ENCODE measurements around the gene LGALS8.

The LGALS8 gene

GRCh38 chr1:236530959-236531358 is 7.2 kb downstream of the LGALS8 start:
- Histone ChIP-seq H2BK5ac (ENCODE audit: low read length) (no peak overlapping the region), H3K79me1 (ENCODE audit: low read depth, low read length) (peaks cover 3% of the 10 kb centered on the region), H4K91ac (ENCODE audit: low read depth, low read length, poor library complexity) (no peak overlapping the region), H2BK120ac (ENCODE audit: low read depth, low read length) (no peak overlapping the region), H3K36me3 (replicated peaks in 1 of 2; ENCODE audit: control insufficient read depth in 2 of 2, insufficient read depth in 2 of 2, low read length in 2 of 2) (peaks cover 0 to 1% of the 10 kb centered on the region in 2 donors), H3K4me3 (ENCODE audit: low read length in 2 of 2) (no peak overlapping the region), H3K9me3 (replicated peaks in 1 of 2; ENCODE audit: control insufficient read depth in 2 of 2, insufficient read depth in 1 of 2, low read depth in 1 of 2, low read length in 2 of 2) (no peaks in the 10 kb centered on the region), H3K4ac (ENCODE audit: low read length) (no peak overlapping the region), H2BK15ac (ENCODE audit: low read length) (no peak overlapping the region), H3K27me3 (ENCODE audit: control insufficient read depth in 3 of 3, insufficient read depth in 3 of 3, low read depth in 1 of 3, low read length in 3 of 3) (no peaks in the 10 kb centered on the region), H3K23ac (ENCODE audit: low read depth, low read length, poor library complexity) (no peak overlapping the region), H3K4me2 (ENCODE audit: insufficient read depth, low read length, poor library complexity, severe bottlenecking) (no peak overlapping the region), H3K14ac (ENCODE audit: low read length) (no peak overlapping the region), H3K9ac (ENCODE audit: low read depth, low read length, poor library complexity) (no peak overlapping the region), H2AFZ (ENCODE audit: low read length) (no peak overlapping the region), H2AK5ac (ENCODE audit: low read depth, low read length) (no peak overlapping the region), H3K18ac (ENCODE audit: low read length) (no peak overlapping the region), H3K27ac (replicated peaks; ENCODE audit: low read length) (no peak overlapping the region), H2BK12ac (ENCODE audit: low read length) (no peak overlapping the region), H3K4me1 (ENCODE audit: control insufficient read depth in 2 of 2, insufficient read depth in 1 of 2, low read depth in 1 of 2, low read length in 2 of 2) (peaks cover 0 to 3% of the 10 kb centered on the region in 2 donors), H4K8ac (ENCODE audit: low read depth, low read length) (no peak overlapping the region)
- DNase-seq (ENCODE audit: low spot score): no peak
- WGBS, 2 donors (ENCODE audit: extremely low coverage in 2 of 2, insufficient read length in 2 of 2, insufficient replicate concordance in 1 of 2): no CpG with 5 or more reads among the region's 5 CpGs

- Histone ChIP-seq H3K27me3 (ENCODE audit: control insufficient read depth in 3 of 3, insufficient read depth in 3 of 3, low read depth in 1 of 3, low read length in 3 of 3) (no peaks in the 10 kb centered on the region), H2BK5ac (ENCODE audit: low read length) (no peak overlapping the region), H3K27ac (replicated peaks; ENCODE audit: low read length) (no peak overlapping the region), H4K91ac (ENCODE audit: low read depth, low read length, poor library complexity) (no peak overlapping the region), H2AK5ac (ENCODE audit: low read depth, low read length) (no peak overlapping the region), H3K23ac (ENCODE audit: low read depth, low read length, poor library complexity) (no peak overlapping the region), H3K9ac (ENCODE audit: low read depth, low read length, poor library complexity) (no peak overlapping the region), H3K4me3 (ENCODE audit: low read length in 2 of 2) (no peak overlapping the region), H2BK15ac (ENCODE audit: low read length) (no peak overlapping the region), H3K9me3 (replicated peaks in 1 of 2; ENCODE audit: control insufficient read depth in 2 of 2, insufficient read depth in 1 of 2, low read depth in 1 of 2, low read length in 2 of 2) (no peaks in the 10 kb centered on the region), H2BK12ac (ENCODE audit: low read length) (no peak overlapping the region), H3K14ac (ENCODE audit: low read length) (no peak overlapping the region), H3K4ac (ENCODE audit: low read length) (no peak overlapping the region), H3K4me2 (ENCODE audit: insufficient read depth, low read length, poor library complexity, severe bottlenecking) (no peak overlapping the region), H4K8ac (ENCODE audit: low read depth, low read length) (no peak overlapping the region), H3K36me3 (replicated peaks in 1 of 2; ENCODE audit: control insufficient read depth in 2 of 2, insufficient read depth in 2 of 2, low read length in 2 of 2) (no peaks in the 10 kb centered on the region), H3K79me1 (ENCODE audit: low read depth, low read length) (peaks cover 3% of the 10 kb centered on the region), H3K4me1 (ENCODE audit: control insufficient read depth in 2 of 2, insufficient read depth in 1 of 2, low read depth in 1 of 2, low read length in 2 of 2) (peaks cover 0 to 3% of the 10 kb centered on the region in 2 donors), H2AFZ (ENCODE audit: low read length) (no peak overlapping the region), H2BK120ac (ENCODE audit: low read depth, low read length) (no peak overlapping the region), H3K18ac (ENCODE audit: low read length) (no peak overlapping the region)
- WGBS, 2 donors (ENCODE audit: extremely low coverage in 2 of 2, insufficient read length in 2 of 2, insufficient replicate concordance in 1 of 2): no CpG with 5 or more reads among the region's 4 CpGs
- DNase-seq (ENCODE audit: low spot score): no peak
These were observed 9.1 kb downstream of the LGALS8 start for GRCh38 chr1:236532850-236533249.

- Histone ChIP-seq H2AK5ac (ENCODE audit: low read depth, low read length) (no peak overlapping the region), H2BK5ac (ENCODE audit: low read length) (no peak overlapping the region), H3K4me3 (ENCODE audit: low read length in 2 of 2) (no peak overlapping the region), H3K27ac (replicated peaks; ENCODE audit: low read length) (no peak overlapping the region), H3K9me3 (replicated peaks in 1 of 2; ENCODE audit: control insufficient read depth in 2 of 2, insufficient read depth in 1 of 2, low read depth in 1 of 2, low read length in 2 of 2) (no peaks in the 10 kb centered on the region), H3K18ac (ENCODE audit: low read length) (no peak overlapping the region), H2BK15ac (ENCODE audit: low read length) (no peak overlapping the region), H3K4me1 (ENCODE audit: control insufficient read depth in 2 of 2, insufficient read depth in 1 of 2, low read depth in 1 of 2, low read length in 2 of 2) (peaks cover 0 to 3% of the 10 kb centered on the region in 2 donors), H4K91ac (ENCODE audit: low read depth, low read length, poor library complexity) (no peak overlapping the region), H2BK12ac (ENCODE audit: low read length) (no peak overlapping the region), H2AFZ (ENCODE audit: low read length) (no peak overlapping the region), H3K4me2 (ENCODE audit: insufficient read depth, low read length, poor library complexity, severe bottlenecking) (no peak overlapping the region), H3K9ac (ENCODE audit: low read depth, low read length, poor library complexity) (no peak overlapping the region), H3K23ac (ENCODE audit: low read depth, low read length, poor library complexity) (no peak overlapping the region), H3K79me1 (ENCODE audit: low read depth, low read length) (peaks cover 3% of the 10 kb centered on the region), H2BK120ac (ENCODE audit: low read depth, low read length) (no peak overlapping the region), H3K4ac (ENCODE audit: low read length) (no peak overlapping the region), H4K8ac (ENCODE audit: low read depth, low read length) (no peak overlapping the region), H3K36me3 (replicated peaks in 1 of 2; ENCODE audit: control insufficient read depth in 2 of 2, insufficient read depth in 2 of 2, low read length in 2 of 2) (no peaks in the 10 kb centered on the region), H3K27me3 (ENCODE audit: control insufficient read depth in 3 of 3, insufficient read depth in 3 of 3, low read depth in 1 of 3, low read length in 3 of 3) (no peaks in the 10 kb centered on the region), H3K14ac (ENCODE audit: low read length) (no peak overlapping the region)
- no CpG with 5 or more reads among the region's 4 CpGs for WGBS, 2 donors (ENCODE audit: extremely low coverage in 2 of 2, insufficient read length in 2 of 2, insufficient replicate concordance in 1 of 2)
- DNase-seq (ENCODE audit: low spot score): no peak
These were observed 10.4 kb downstream of the LGALS8 start for GRCh38 chr1:236534151-236534651.

- H3K9me3 ChIP-seq (replicated peaks in 1 of 2; ENCODE audit: control insufficient read depth in 2 of 2, insufficient read depth in 1 of 2, low read depth in 1 of 2, low read length in 2 of 2): no peaks in the 10 kb centered on the region
- no peak overlapping the region for H3K14ac ChIP-seq (ENCODE audit: low read length)
- peaks cover 0 to 3% of the 10 kb centered on the region in 2 donors for H3K4me1 ChIP-seq (ENCODE audit: control insufficient read depth in 2 of 2, insufficient read depth in 1 of 2, low read depth in 1 of 2, low read length in 2 of 2)
- no peak overlapping the region for H2AFZ ChIP-seq (ENCODE audit: low read length)
- peaks cover 3% of the 10 kb centered on the region for H3K79me1 ChIP-seq (ENCODE audit: low read depth, low read length)
- H3K27ac ChIP-seq (replicated peaks; ENCODE audit: low read length): no peak overlapping the region
- no peak overlapping the region for H2BK15ac ChIP-seq (ENCODE audit: low read length)
- no peak overlapping the region for H3K4me3 ChIP-seq (ENCODE audit: low read length in 2 of 2)
- no peak overlapping the region for H2AK5ac ChIP-seq (ENCODE audit: low read depth, low read length)
- WGBS, 2 donors (ENCODE audit: extremely low coverage in 2 of 2, insufficient read length in 2 of 2, insufficient replicate concordance in 1 of 2): no CpG with 5 or more reads among the region's 1 CpG
- H3K4ac ChIP-seq (ENCODE audit: low read length): no peak overlapping the region
- H3K4me2 ChIP-seq (ENCODE audit: insufficient read depth, low read length, poor library complexity, severe bottlenecking): no peak overlapping the region
- no peak overlapping the region for H4K91ac ChIP-seq (ENCODE audit: low read depth, low read length, poor library complexity)
- H3K27me3 ChIP-seq (ENCODE audit: control insufficient read depth in 3 of 3, insufficient read depth in 3 of 3, low read depth in 1 of 3, low read length in 3 of 3): no peaks in the 10 kb centered on the region
- peaks cover 0 to under 1% of the 10 kb centered on the region in 2 donors for H3K36me3 ChIP-seq (replicated peaks in 1 of 2; ENCODE audit: control insufficient read depth in 2 of 2, insufficient read depth in 2 of 2, low read length in 2 of 2)
- H3K23ac ChIP-seq (ENCODE audit: low read depth, low read length, poor library complexity): no peak overlapping the region
- H3K9ac ChIP-seq (ENCODE audit: low read depth, low read length, poor library complexity): no peak overlapping the region
- H2BK12ac ChIP-seq (ENCODE audit: low read length): no peak overlapping the region
- H2BK5ac ChIP-seq (ENCODE audit: low read length): no peak overlapping the region
- H4K8ac ChIP-seq (ENCODE audit: low read depth, low read length): no peak overlapping the region
- no peak for DNase-seq (ENCODE audit: low spot score)
- H2BK120ac ChIP-seq (ENCODE audit: low read depth, low read length): no peak overlapping the region
- no peak overlapping the region for H3K18ac ChIP-seq (ENCODE audit: low read length)
These were observed 11.4 kb downstream of the LGALS8 start for GRCh38 chr1:236535190-236535589.
